Stomach (tissue), 4 donors: Measurements from ENCODE around the gene DHRSX.
"Not testable (repeated sequence)": the region's sequence is repeated elsewhere in the genome, so short reads cannot be mapped to it uniquely, and the experiment has no call there.

Source experiments
- CTCF ChIP-seq, 7 experiments: fragments of 450-650 bp in 4 of 7; fragments of 200-600 bp in 3 of 7; sonication (generic) in 3 of 7; IDR thresholded peaks; one replicate each; pipeline ENCODE4 v1.5.1; 2016 to 2019; ENCODE audit warnings: antibody characterized with exemption in 7 of 7, control low read depth in 2 of 7, mild to moderate bottlenecking in 1 of 7
- EP300 ChIP-seq: sonication (generic); formaldehyde crosslinking; IDR thresholded peaks from one replicate; pipeline ENCODE4 v1.6.1; 2017; ENCODE audit warnings: antibody characterized with exemption
- POLR2A ChIP-seq, 4 donors: fragments of 450-650 bp; IDR thresholded peaks; one replicate each; pipeline ENCODE4 v1.6.1; 2016; ENCODE audit warnings: antibody characterized with exemption in 4 of 4, control low read depth in 2 of 4, mild to moderate bottlenecking in 1 of 4, moderate library complexity in 1 of 4

DNA sequence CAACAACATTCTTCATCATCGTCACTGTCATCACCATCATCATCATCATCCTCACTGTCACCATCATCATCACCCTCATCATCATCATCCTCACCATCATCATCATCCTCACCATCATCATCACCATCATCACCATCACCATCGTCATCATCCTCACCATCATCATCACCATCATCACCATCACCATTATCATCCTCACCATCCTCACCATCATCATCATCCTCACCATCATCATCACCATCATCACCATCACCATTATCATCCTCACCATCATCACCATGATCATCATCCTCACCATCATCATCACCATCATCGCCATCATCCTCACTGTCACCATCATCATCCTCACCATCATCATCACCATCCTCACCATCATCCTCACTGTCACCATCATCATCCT, 18.9 kb upstream of the DHRSX start:
- TF ChIP-seq EP300; CTCF (IDR thresholded peaks at IDR 0.05); POLR2A (IDR thresholded peaks at IDR 0.05): not testable (repeated sequence)
